A549 treated with dexamethasone at 1 μM for 4 hours (cell line): ENCODE data around the gene NRN1. TPM values are rescaled to one million over a fixed set of nuclear protein-coding genes. Genes with fewer than 3 reads are reported as not detected.

Source experiments
- total RNA-seq: library from RNA; stranded (reverse); fragments of 200-300 nt; extraction: Qiagen RNA extraction; gene quantifications from 5 replicates; pipeline ENCODE4 v1.2.3, GENCODE V29; 2022

Gene NRN1, protein sequence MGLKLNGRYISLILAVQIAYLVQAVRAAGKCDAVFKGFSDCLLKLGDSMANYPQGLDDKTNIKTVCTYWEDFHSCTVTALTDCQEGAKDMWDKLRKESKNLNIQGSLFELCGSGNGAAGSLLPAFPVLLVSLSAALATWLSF
- total RNA-seq: 0.61 to 0.95 TPM (median 0.75 TPM) in 5 replicates

DNA sequence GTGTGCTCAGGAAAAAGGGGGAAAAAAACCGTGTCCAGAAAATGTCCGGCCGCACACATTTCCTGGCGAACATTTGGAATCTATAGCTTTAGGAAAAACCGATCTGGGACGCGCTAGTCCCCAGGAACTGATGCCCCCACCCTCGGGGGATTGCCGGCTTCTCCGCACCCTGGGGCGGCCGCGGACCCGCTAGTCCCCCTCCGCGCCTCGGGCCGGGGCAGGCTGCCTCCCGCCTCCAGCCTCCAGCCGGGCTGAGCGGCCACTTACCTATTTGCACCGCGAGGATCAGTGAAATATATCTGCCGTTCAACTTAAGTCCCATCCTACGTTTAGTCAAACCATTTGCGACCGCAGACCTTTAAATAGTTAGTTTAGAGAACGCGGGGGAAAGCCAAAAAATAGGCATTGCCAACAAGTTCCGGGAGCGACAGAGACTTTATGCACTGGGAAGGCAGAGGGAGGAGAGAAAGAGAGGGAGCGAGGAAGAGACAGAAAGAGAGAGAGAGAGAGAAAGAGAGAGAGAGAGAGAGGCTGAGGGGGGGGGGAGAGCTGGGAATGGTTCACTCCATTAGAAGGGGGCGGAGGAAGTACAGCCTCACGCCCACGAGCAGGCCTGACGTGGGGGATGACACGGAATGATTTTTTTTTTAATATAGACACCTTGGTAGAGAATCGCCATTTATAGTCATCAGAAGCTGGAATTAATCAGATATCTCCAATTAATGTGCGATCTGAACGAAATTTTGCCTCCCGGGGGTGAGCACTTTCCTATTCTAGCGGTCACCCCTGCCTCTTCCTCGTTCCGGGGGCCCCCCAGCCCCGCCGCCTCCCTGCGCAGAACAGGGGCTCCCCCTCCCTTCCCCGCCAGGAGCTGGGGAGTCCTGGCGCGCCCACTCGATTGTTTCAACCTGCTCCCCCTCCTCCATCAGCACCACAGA, at the start of gene NRN1:
Gene NRN1 (minus strand): TSS at position 498 of the 938 bp plus-strand sequence. CDS start 176 bp downstream, at position 322.

